Tibial artery (tissue), 4 donors: ENCODE measurements around the gene ZFPM1.
A peak's percentile ranks its signal among the peaks of the same experiment; 100 is the strongest.

Experiments
- DNase-seq, 2 donors: peaks; one replicate each; pipeline ENCODE4 v3.0.0-alpha.2; 2019
- H3K27ac ChIP-seq, 2 donors: fragments of 200-600 bp; sonication (generic) in 1 of 2; 1 replicate in 1 of 2; 2 replicates in 1 of 2; pipeline ENCODE4 v1.5.1; 2018 to 2019; ENCODE audit warnings: mild to moderate bottlenecking in 1 of 2
- H3K27me3 ChIP-seq, 2 donors: fragments of 200-600 bp; sonication (generic) in 1 of 2; one replicate each; pipeline versions ENCODE4 v1.5.1 to v1.6.0; 2016 to 2019
- H3K36me3 ChIP-seq, 3 donors: fragments of 200-600 bp; sonication (generic) in 2 of 3; one replicate each; pipeline ENCODE4 v1.5.1; 2016 to 2019; ENCODE audit warnings: mild to moderate bottlenecking in 2 of 3
- H3K4me1 ChIP-seq, 4 donors: fragments of 200-600 bp; sonication (generic) in 2 of 4; 1 replicate in 3 of 4; 2 replicates in 1 of 4; pipeline ENCODE4 v1.5.1; 2016 to 2019
- H3K4me3 ChIP-seq, 2 donors: fragments of 200-600 bp; sonication (generic) in 1 of 2; 1 replicate in 1 of 2; 2 replicates in 1 of 2; pipeline ENCODE4 v1.5.1; 2018 to 2019; ENCODE audit warnings: mild to moderate bottlenecking in 2 of 2
- H3K9me3 ChIP-seq, 3 donors: fragments of 200-600 bp; sonication (generic) in 1 of 3; one replicate each; pipeline ENCODE4 v1.5.1; 2016 to 2019
- CTCF ChIP-seq, 2 experiments: fragments of 200-600 bp in 1 of 2; fragments of 450-650 bp in 1 of 2; IDR thresholded peaks; one replicate each; pipeline ENCODE4 v1.5.1; 2017 to 2019; ENCODE audit warnings: antibody characterized with exemption in 2 of 2, mild to moderate bottlenecking in 1 of 2, moderate library complexity in 1 of 2
- intact Hi-C: fragments of 100-400 bp; cut with DNase I; formaldehyde crosslinking; loops from one replicate; pipeline ENCODE4 v1.15.0; 2023; ENCODE audit warnings: low total_unique reads

ZFPM1 gene

GRCh38 chr16:88570691-88571092, 117.6 kb downstream of the ZFPM1 start:
- Histone ChIP-seq H3K4me1 (peaks cover 0 to 30% (median 23%) of the 10 kb centered on the region in 4 donors), H3K4me3 (peak overlapping the region; percentile 74 to 91), H3K36me3 (peaks cover 0 to 21% (median 9%) of the 10 kb centered on the region in 3 donors), H3K27ac (peak overlapping the region; percentile 69 to 81), H3K9me3 (no peaks in the 10 kb centered on the region), H3K27me3 (no peaks in the 10 kb centered on the region)
- intact Hi-C loops = loop anchor here (5.0 to 10.0 kb wide), 2 partner anchors 244 to 613 kb away; partner anchors contain the start of gene APRT
- no peak for DNase-seq
- no peak for TF ChIP-seq CTCF (IDR thresholded peaks at IDR 0.05)

DNA sequence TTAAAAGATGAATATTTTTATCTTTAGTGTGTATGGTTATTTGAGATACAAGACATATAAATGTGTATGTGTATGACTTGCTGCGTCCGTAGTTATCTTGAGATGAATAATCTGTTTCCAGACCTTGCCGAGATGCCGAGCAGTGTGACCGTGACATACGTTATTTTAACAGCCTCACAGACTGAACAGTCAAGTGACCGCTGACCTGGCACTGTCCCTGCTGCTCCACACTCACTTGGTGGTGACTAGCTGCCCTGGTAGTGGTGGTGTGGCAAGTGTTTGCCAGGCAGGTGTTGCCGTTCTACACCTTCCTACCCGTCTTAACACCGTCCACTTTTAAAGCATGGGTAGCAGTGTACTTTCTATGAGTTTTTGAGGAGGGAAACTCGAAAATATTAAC, 122.2 kb downstream of the ZFPM1 start:
- DNase-seq = no peak
- Histone ChIP-seq H3K4me3 (no peak overlapping the region), H3K27me3 (no peaks in the 10 kb centered on the region), H3K4me1 (peaks cover 0 to 29% (median 16%) of the 10 kb centered on the region in 4 donors), H3K27ac (no peak overlapping the region), H3K9me3 (no peaks in the 10 kb centered on the region), H3K36me3 (peaks cover 26 to 66% (median 52%) of the 10 kb centered on the region in 3 donors)
- TF ChIP-seq CTCF (IDR thresholded peaks at IDR 0.05) = no peak
- intact Hi-C loops = loop anchor here (10.0 kb wide), 1 partner anchor 240 kb away; the partner anchor contains the start of gene APRT

GRCh38 chr16:88576307-88576706, 123.2 kb downstream of the ZFPM1 start:
- DNase-seq = no peak
- H3K4me3 ChIP-seq = no peak overlapping the region
- H3K27me3 ChIP-seq = no peaks in the 10 kb centered on the region
- intact Hi-C loops = loop anchor here (10.0 kb wide), 1 partner anchor 238 kb away; the partner anchor contains the start of gene APRT
- peaks cover 26 to 77% (median 59%) of the 10 kb centered on the region in 3 donors for H3K36me3 ChIP-seq
- no peaks in the 10 kb centered on the region for H3K9me3 ChIP-seq
- TF ChIP-seq CTCF (IDR thresholded peaks at IDR 0.05) = no peak
- no peak overlapping the region for H3K27ac ChIP-seq
- peaks cover 0 to 22% (median 11%) of the 10 kb centered on the region in 4 donors for H3K4me1 ChIP-seq

DNA sequence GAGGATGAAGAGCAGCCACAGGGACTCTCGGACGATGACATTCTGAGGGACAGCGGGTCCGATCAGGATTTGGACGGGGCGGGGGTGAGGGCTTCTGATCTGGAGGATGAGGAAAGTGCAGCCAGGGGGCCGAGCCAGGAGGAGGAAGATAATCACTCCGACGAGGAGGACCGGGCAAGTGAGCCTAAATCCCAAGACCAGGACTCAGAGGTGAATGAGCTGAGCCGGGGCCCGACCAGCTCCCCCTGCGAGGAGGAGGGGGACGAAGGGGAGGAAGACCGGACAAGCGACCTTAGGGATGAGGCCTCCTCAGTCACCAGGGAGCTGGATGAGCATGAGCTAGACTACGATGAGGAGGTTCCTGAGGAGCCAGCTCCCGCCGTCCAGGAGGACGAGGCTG, 124.1 kb downstream of the ZFPM1 start:
- Histone ChIP-seq H3K36me3 (peaks cover 26 to 84% (median 63%) of the 10 kb centered on the region in 3 donors), H3K27me3 (no peaks in the 10 kb centered on the region), H3K4me1 (peaks cover 0 to 14% (median 2%) of the 10 kb centered on the region in 4 donors), H3K9me3 (no peaks in the 10 kb centered on the region), H3K4me3 (no peak overlapping the region), H3K27ac (no peak overlapping the region)
- no peak for DNase-seq
- intact Hi-C loops = loop anchor here (10.0 kb wide), 1 partner anchor 238 kb away; the partner anchor contains the start of gene APRT
- no peak for TF ChIP-seq CTCF (IDR thresholded peaks at IDR 0.05)

GRCh38 chr16:88578446-88579313, 125.6 kb downstream of the ZFPM1 start:
- peaks cover 0 to 5% (median 0%) of the 10 kb centered on the region in 4 donors for H3K4me1 ChIP-seq
- no peak overlapping the region for H3K4me3 ChIP-seq
- H3K9me3 ChIP-seq = no peaks in the 10 kb centered on the region
- no peak for DNase-seq
- H3K36me3 ChIP-seq = peaks cover 26 to 85% (median 64%) of the 10 kb centered on the region in 3 donors
- no peak overlapping the region for H3K27ac ChIP-seq
- intact Hi-C loops = loop anchor here (10.0 kb wide), 1 partner anchor 236 kb away; the partner anchor contains the start of gene APRT
- no peak for TF ChIP-seq CTCF (IDR thresholded peaks at IDR 0.05)
- no peaks in the 10 kb centered on the region for H3K27me3 ChIP-seq
